T47D (cell line): ENCODE measurements around the gene DRAXIN.
"Not testable (repeated sequence)": the region's sequence is repeated elsewhere in the genome, so short reads cannot be mapped to it uniquely, and the experiment has no call there.

Experiments used
- DNase-seq, 2 experiments: peaks; one replicate each; pipeline versions ENCODE4 v3.0.0 to v3.0.0-alpha.2; 2011 to 2012; ENCODE audit warnings: low read depth in 1 of 2, low spot score in 1 of 2
- JUND ChIP-seq: IDR thresholded peaks from 2 replicates; pipeline ENCODE4 v1.6.1; 2012; ENCODE audit warnings: low read depth
- in situ Hi-C: cut with HindIII; loops from 2 replicates; pipeline ENCODE4 v1.10.0; 2016; ENCODE audit warnings: low sequenced_read_pairs, low pct_unique_long_range_greater_than_20kb

The DRAXIN gene

GRCh38 chr1:11691302-11691914 lies at the start of gene DRAXIN:
Gene DRAXIN, plus strand, starts transcription at chr1:11691710. Its CDS starts 14,549 bp downstream, at chr1:11706259.
- DNase-seq, result peak in 1 of 2 experiments; percentile 42
- TF ChIP-seq JUND, result no peak
- in situ Hi-C loops, result no loop called here

- TF ChIP-seq JUND, result no peak
- DNase-seq, result no peak
- in situ Hi-C loops, result no loop called here
Observed at GRCh38 chr1:11641776-11642305, 49.7 kb upstream of the DRAXIN start.

GRCh38 chr1:11642418-11643017 lies 49.0 kb upstream of the DRAXIN start:
- in situ Hi-C loops, result not testable (repeated sequence)
- DNase-seq, result peak; percentile 68 to 70

DNA sequence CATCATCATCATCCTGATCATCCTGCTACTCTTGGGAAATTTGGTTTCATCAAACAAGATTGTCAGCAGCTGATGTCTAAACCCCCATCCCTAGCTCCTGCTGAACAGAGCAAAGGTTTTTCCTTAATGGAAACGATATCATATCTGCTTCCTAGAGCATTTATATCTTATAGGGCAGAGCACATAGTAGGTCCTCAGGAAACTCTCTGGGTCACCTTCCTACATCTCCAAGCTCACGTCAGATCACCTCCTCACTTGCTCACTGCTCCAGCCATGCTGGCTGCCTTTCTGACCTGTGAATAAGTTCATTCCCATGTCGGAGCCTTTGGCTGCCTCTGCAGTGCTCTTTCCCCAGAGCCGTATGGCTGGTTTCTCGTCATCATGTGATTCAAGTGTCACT lies 47.7 kb upstream of the DRAXIN start:
- no peak for TF ChIP-seq JUND
- DNase-seq, result no peak
- in situ Hi-C loops, result no loop called here

DNA sequence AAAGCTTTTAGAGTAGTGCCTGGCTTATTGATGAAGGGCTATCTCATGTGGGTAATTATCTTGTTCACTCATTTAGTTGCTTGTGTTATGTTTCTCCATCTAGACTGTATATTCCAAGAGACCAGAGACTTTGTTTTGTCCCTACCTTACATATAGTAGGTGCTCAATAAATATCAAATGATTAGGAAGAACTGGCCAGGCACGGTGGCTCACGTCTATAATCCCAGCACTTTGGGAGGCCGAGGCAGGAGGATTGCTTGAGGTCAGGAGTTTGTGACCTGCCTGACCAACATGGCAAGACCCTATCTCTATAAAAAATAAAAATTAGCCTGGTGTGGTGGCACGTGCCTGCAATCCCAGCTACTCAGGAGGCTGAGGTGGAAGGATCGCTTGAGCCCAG lies 46.2 kb upstream of the DRAXIN start:
- TF ChIP-seq JUND, result no peak
- in situ Hi-C loops, result no loop called here
- DNase-seq, result no peak

DNA sequence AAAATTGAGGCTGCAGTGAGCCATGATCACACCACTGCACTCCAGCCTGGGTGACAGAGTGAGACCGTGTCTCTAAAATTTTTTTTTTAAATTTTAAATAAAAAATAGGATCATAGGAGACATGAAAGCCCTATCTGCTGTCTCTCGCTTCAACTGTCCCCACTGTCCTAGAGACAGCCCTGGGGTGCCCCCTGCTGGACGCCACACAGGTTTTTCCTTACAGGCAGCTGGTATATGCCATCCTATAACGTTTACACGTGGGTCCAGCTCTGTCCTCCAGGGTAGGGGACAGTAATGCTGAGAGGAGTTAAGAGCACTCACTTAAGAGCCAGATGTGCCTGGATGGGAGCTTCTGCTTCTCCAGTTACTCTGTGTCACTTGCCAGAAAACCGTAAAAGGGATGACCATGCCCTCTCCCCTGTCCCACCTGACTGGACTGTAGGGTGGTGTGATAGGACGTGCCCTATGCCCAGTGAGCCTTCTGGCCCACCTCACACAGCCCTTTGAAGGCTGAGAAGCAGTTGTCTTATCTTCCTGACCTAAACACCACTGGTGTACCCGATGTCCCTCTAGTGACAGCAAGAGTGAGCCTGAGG lies 45.7 kb upstream of the DRAXIN start:
- peak; percentile 52 to 78 for DNase-seq
- in situ Hi-C loops, result no loop called here

DNA sequence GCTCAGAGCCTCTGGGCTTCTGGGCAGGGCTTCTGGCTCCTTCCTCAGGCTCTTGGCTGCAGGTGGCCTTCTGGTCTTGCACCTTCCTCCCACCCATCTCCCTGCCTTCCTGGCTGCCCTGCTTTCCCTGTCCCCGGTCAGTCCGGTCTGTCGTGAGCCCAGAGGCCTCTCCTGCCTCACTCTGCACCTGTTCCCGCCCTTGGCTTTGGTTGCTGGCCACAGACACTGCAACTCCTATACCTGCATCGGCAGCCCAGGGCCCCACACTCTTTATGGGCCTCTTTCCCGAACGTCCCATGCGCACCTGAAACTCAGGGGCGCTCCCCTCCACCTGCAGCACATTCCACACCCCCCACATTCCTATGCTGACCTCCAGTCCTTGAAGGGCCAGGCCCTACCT lies 45.2 kb upstream of the DRAXIN start:
- DNase-seq, result no peak
- in situ Hi-C loops, result no loop called here
- TF ChIP-seq JUND, result no peak

More for the DNA sequence above, 45.7 kb upstream of the DRAXIN start:
- TF ChIP-seq JUND, result no peak

DNA sequence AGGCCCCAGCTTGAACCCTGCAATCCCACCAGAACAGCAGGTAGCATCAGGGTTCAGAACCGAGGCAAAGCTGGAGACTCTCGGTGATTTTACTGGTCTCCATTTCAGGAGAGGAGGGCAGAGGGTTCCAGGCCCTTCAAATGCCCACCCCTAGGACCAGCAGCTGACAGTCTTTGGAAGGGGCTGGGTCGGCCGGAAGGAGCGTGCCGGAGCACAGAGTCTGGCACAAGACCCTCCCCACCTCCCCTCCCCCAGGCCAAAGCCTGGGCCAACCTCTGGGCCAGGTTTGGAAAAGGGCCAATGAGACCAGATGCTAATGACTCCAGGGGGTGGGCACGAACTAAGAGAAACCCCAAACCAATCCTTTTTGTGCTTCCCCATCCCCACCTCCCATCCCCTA lies 44.2 kb upstream of the DRAXIN start:
- in situ Hi-C loops, result no loop called here
- DNase-seq, result no peak
- no peak for TF ChIP-seq JUND

DNA sequence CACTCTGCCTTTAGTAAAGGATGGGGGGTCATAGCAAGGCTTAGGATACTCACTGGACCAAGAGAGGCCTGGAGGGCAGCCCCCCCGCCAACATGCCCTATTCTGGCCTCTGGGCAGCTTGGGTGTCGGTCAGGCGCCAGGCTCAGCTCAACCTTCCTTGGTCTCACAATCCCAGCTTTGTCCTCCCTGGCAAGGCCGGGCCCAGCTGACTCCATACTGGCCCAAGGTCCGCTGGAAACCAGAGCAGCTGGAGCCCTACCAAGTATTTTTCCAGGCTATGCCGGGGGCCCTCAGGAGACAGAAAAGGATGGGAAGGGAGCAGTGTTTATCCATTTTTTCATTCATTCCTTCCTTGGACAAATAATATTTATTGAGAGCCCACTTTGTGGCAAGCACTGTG lies 43.5 kb upstream of the DRAXIN start:
- TF ChIP-seq JUND, result no peak
- in situ Hi-C loops, result no loop called here
- DNase-seq, result no peak

DNA sequence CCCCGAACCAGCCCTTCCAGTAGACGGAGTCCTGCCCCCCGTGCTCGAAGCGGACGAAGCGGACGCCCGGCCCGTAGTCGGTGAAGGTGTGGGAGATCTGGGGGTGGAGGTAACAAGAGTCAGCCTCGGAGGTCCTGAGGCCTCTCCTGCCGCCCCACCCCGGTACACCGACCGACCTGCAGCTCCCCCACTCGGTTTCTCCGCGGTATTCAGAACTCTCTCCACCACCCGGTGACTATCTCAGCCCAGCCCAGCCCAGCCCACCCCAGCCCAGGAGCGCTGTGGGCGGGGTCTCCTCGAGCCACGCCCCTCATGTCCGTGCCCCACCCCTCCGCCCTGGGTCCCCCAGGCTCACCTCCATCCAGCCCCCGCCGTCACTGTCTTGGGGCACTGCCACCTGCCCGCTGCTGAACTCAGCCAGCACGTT lies 42.8 kb upstream of the DRAXIN start:
- DNase-seq, result peak in 1 of 2 experiments; percentile 34
- TF ChIP-seq JUND, result no peak
- in situ Hi-C loops, result no loop called here

- in situ Hi-C loops, result no loop called here
- TF ChIP-seq JUND, result no peak
- no peak for DNase-seq
Observed at GRCh38 chr1:11649237-11649623, 42.3 kb upstream of the DRAXIN start.

DNA sequence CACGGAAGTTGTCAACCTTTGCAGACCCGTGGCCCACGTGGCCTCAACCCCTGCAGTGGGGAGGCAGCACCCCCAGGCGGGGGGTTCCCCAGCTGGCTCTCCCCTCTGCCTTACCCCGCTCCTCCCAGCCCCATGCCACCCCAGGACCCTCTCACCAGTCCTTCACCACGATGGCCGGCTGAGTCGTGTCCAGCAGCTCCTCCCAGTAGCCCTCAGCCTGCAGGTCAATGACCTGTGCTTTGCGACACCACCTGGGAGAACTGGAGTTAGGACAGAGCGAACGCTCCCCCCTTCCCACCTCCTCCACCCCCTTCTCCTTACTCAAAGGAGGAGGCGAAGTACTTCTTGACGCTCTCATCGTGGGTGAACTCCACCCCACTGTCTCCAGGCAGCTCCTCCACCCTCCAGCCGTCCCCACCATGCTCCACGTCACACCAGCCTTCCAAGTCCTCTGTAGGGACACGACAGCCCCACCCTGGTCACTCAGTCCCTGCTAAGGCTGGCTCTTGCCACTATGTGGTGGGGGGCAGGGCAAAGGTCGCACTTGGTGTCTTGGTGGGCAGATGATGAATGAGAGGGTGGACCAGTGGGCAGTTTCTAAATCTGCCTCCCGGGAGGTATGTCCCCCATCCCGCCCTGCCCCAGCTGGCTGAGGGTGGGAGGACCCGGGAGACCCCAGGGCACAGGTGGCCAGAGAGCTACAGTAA lies 41.7 kb upstream of the DRAXIN start:
- in situ Hi-C loops, result no loop called here
- TF ChIP-seq JUND, result no peak
- DNase-seq, result no peak
